GM12872 (cell line): ENCODE measurements around the gene MTR.

ENCODE experiments used
- TF ChIP-seq, protein P1 (sequence below): IDR thresholded peaks from 3 replicates; pipeline ENCODE4 v1.5.1; 2011; ENCODE audit warnings: low read depth, mild to moderate bottlenecking, low read length, moderate library complexity; ENCODE audit not compliant: insufficient read depth

MTR gene

DNA sequence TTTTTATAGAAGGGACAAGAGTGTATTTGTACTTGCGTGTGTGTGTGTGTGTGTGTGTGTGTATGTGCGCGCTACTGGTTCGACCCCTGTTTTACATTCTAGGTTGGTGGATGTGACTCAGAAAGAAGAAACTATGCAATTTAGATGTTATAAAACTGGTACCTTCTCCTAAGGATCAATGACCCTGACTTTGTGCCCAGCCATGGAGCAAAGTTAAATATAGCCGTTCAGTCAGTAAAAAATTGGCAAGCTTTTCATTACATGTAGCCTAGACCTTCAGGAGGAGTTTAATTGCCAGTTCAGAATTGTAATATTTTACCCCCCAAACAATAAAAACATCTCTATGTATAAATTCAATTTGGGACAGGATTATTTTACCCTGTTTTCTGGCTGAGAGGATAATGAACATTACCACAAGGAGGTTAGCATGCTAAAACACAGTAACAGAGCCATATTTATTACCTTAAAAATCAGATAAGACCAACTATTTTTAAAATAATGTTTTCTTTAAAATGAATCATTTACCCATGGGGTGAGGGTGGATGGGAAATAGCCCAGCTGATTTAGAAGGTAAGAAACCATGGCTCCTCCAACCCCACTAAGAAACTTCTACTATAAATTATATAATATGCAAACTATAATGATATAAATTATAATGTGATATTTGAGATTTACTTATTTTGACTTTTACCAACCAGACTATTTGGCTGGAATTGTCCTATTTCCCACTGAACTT, 33.5 kb upstream of the MTR start:
- TF ChIP-seq, protein P1, sequence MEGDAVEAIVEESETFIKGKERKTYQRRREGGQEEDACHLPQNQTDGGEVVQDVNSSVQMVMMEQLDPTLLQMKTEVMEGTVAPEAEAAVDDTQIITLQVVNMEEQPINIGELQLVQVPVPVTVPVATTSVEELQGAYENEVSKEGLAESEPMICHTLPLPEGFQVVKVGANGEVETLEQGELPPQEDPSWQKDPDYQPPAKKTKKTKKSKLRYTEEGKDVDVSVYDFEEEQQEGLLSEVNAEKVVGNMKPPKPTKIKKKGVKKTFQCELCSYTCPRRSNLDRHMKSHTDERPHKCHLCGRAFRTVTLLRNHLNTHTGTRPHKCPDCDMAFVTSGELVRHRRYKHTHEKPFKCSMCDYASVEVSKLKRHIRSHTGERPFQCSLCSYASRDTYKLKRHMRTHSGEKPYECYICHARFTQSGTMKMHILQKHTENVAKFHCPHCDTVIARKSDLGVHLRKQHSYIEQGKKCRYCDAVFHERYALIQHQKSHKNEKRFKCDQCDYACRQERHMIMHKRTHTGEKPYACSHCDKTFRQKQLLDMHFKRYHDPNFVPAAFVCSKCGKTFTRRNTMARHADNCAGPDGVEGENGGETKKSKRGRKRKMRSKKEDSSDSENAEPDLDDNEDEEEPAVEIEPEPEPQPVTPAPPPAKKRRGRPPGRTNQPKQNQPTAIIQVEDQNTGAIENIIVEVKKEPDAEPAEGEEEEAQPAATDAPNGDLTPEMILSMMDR = no peak

DNA sequence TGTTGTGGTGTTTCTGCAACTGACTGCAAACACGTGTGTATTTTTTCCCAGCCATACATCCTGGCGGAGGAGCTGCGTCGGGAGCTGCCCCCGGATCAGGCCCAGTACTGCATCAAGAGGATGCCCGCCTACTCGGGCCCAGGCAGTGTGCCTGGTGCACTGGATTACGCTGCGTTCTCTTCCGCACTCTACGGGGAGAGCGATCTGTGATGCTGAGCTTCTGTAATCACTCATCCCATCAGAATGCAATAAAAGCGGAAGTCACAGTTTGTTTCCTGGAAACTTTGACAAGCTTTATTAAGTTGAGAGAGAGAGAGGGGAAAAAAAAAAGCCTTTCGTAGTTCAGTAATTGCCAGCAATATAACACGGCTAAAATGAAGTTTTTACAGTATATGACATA, 32.7 kb upstream of the MTR start:
- TF ChIP-seq, protein P1 = no peak

DNA sequence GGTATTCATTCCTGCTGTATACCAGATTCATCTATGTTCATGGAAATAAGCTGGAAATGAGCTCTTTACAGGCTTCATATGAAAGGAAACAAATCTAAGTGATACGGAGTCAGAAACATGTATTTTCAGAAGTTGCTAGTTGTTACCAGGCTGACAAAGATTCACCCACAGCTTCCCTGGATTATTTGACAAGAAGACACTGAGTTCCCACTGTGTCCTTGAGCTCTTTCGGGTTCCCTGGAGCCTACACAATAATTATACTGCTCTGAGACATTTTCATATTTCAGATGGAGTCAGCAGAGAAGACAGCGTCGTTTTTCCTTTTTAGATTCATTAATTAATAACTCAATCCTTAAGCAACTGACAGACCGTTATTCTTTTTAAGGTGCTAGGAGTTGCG, 29.3 kb upstream of the MTR start:
- TF ChIP-seq, protein P1 = no peak

DNA sequence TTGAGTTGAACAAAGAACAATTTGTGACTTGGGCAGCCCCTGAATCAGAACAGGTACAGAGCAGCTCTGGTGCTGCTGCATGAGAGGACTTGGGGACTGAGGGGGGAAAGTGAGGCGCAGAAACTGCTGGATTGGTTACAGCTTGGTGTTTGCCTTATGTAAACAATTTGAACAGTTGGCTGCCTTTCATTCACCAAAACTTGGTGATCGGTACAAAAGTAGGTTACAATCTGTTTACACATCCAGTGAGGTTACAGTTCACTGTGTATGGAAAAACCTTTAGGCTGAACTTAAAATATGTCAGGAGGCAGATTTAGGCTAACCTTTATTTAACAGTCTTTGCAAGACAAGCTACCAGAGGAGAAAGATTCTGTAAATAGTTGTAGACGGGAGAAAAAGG, 28.6 kb upstream of the MTR start:
- TF ChIP-seq, protein P1 = no peak

DNA sequence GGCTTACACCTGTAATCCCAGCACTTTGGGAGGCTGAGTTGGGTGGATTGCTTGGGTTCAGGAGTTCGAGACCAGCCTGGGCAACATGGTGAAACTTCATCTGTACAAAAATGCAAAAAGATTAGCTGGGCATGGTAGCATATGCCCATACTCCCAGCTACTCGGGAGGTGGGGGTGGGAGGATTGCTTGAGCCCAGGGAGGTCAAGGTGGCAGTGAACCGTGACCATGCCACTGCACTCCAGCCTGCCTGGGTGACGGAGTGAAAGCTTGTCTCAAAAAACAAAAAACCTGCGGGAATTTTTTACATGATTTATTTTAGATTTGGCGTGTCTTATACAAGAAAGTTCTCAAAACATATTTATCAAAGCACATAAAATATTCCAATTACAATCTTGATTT, 27.8 kb upstream of the MTR start:
- TF ChIP-seq, protein P1 = no peak

DNA sequence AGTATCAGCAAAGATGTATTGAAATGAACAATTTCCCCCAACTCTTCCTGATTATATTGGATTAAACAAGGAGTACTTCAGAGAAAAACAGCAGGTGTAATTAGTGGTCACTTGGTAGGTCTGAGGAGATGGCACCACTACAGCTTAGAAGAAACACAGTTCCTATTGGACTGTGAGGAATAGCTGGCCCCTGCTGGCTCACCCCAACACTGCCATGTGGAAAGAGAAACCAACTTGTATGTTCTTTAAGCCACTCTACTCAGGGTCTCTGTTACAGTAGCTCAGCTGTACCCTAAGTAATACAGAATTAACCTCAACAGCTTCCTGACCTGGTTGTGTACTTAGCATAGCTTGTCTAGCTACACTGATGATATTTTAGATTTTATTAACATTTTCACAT, 26.5 kb upstream of the MTR start:
- TF ChIP-seq, protein P1 = no peak

DNA sequence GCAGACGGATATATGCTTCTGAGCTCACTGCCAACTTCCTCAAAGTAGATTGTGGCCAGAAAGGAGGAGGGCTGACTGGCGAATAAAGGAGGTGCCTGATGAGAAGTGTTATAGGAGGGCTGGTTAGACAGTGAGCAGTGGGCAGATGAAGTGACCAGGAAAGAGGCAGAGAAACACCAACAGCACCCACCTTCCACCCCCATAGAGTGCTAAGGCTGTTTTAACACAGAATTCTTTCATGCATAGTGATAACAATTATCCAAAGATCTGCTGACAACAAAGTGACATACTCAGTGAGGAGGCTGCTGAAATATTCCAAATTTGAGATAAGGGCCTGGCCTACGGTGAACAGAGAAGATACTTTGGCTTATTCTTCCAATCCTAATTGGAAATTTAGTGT, 21.2 kb upstream of the MTR start:
- TF ChIP-seq, protein P1 = no peak
